HepG2 (cell line): ENCODE results near the gene ACOT8. TPM values are rescaled to one million over a fixed set of nuclear protein-coding genes. Genes with fewer than 3 reads are reported as not detected.
A peak's percentile ranks its signal among the peaks of the same experiment; 100 is the strongest.

Experiments
- ATAC-seq: fragments of 200-7000 bp; cut with Tn5 transposase; 3 replicates; pipeline ENCODE4 v1.9.1; 2020; ENCODE audit warnings: mild to moderate bottlenecking, moderate library complexity
- BruUV-seq: library from RNA; stranded (reverse); fragments of 400-500 nt; replicated peaks from 2 replicates; lab custom pipeline; 2021; lab: Mats Ljungman, UMichigan
- CTCF ChIA-PET: fragments of 300-600 bp; formaldehyde crosslinking; extraction: SDS; loops from one replicate; lab custom pipeline; 2021; ENCODE audit warnings: low total read pairs, inconsistent platforms, low intra/inter-chr PET ratio; lab: Yijun Ruan, JAX
- POLR2A ChIA-PET: fragments of 350-600 bp; sonication (Branson Sonifier 250); formaldehyde crosslinking; loops from one replicate; lab custom pipeline; 2020; ENCODE audit warnings: antibody characterized with exemption, inconsistent platforms; lab: Yijun Ruan, JAX
- DNase-seq: peaks from one replicate; pipeline ENCODE4 v3.0.0-alpha.2; 2015; ENCODE audit warnings: low spot score
- FAIRE-seq: peaks from 3 replicates; lab custom pipeline; 2011; peaks lifted over from hg19 to GRCh38; lab: Jason Lieb, UNC
- H2AFZ ChIP-seq: one replicate; pipeline ENCODE4 v1.6.1; 2011; ENCODE audit warnings: low read length, inconsistent platforms
- H3K27ac ChIP-seq: fragments of 300-600 bp; 3 replicates; pipeline ENCODE4 v1.8.0; 2011; ENCODE audit warnings: mixed run types, mild to moderate bottlenecking, mixed read lengths, low read length, inconsistent platforms; ENCODE audit not compliant: insufficient read depth; ENCODE audit errors: extremely low read length
- H3K27me3 ChIP-seq, 2 experiments: fragments of 200-600 bp in 1 of 2; 2 replicates in 1 of 2; 3 replicates in 1 of 2; pipeline versions ENCODE4 v1.6.0 to v1.8.0; 2011; ENCODE audit warnings: low read length in 2 of 2, mild to moderate bottlenecking in 2 of 2, moderate library complexity in 2 of 2, inconsistent platforms in 1 of 2; ENCODE audit not compliant: insufficient read depth in 2 of 2, control insufficient read depth in 1 of 2
- H3K36me3 ChIP-seq, 2 experiments: fragments of 200-600 bp in 1 of 2; replicated peaks in 1 of 2; 2 replicates in 1 of 2; 3 replicates in 1 of 2; pipeline versions ENCODE4 v1.5.1 to v1.8.0; 2011; ENCODE audit warnings: low read length in 2 of 2, inconsistent platforms in 1 of 2; ENCODE audit not compliant: insufficient read depth in 2 of 2, control insufficient read depth in 1 of 2
- H3K4me1 ChIP-seq: 2 replicates; pipeline ENCODE4 v1.5.1; 2012; ENCODE audit warnings: low read length, inconsistent platforms; ENCODE audit not compliant: insufficient read depth
- H3K4me2 ChIP-seq: 2 replicates; pipeline ENCODE4 v1.6.0; 2011; ENCODE audit warnings: low read depth, low read length, inconsistent platforms
- H3K4me3 ChIP-seq, 3 experiments: fragments of 200-600 bp in 1 of 3; sonication (generic), shearing (Covaris generic) in 1 of 3; replicated peaks in 1 of 3; 2 replicates each; pipeline ENCODE4 v1.5.1; 2011 to 2016; ENCODE audit warnings: low read length in 3 of 3, inconsistent platforms in 2 of 3, low read depth in 2 of 3, mild to moderate bottlenecking in 2 of 3, control low read depth in 1 of 3, mixed read lengths in 1 of 3; ENCODE audit not compliant: insufficient read depth in 1 of 3
- H3K79me2 ChIP-seq: one replicate; pipeline ENCODE4 v1.6.1; 2011; ENCODE audit warnings: low read length, inconsistent platforms; ENCODE audit not compliant: insufficient read depth
- H3K9ac ChIP-seq: 2 replicates; pipeline ENCODE4 v1.6.0; 2011; ENCODE audit warnings: mild to moderate bottlenecking, low read depth, low read length, inconsistent platforms; ENCODE audit not compliant: insufficient read depth
- H3K9me3 ChIP-seq: 2 replicates; pipeline ENCODE4 v1.5.1; 2012; ENCODE audit warnings: mild to moderate bottlenecking, low read length
- H4K20me1 ChIP-seq: 2 replicates; pipeline ENCODE4 v1.6.0; 2011; ENCODE audit warnings: inconsistent platforms, mild to moderate bottlenecking, low read length, moderate library complexity; ENCODE audit not compliant: insufficient read depth
- DNMT3B ChIP-seq: conservative IDR thresholded peaks from 2 replicates; pipeline ENCODE4 v1.6.1; 2016; ENCODE audit warnings: missing biosample characterization, control low read depth
- GATA4 ChIP-seq: sonication (generic); IDR thresholded peaks from 2 replicates; pipeline ENCODE4 v1.6.1; 2016; ENCODE audit warnings: antibody characterized with exemption, low read depth, borderline replicate concordance
- KDM2A ChIP-seq: sonication (generic); formaldehyde crosslinking; IDR thresholded peaks from 2 replicates; pipeline ENCODE4 v1.4.0; 2020; ENCODE audit warnings: low read depth, missing genetic modification reagents, borderline replicate concordance
- MEF2D ChIP-seq: sonication (generic); formaldehyde crosslinking; IDR thresholded peaks from 2 replicates; pipeline ENCODE4 v1.5.1; 2020; ENCODE audit warnings: mild to moderate bottlenecking, missing genetic modification reagents
- MXD4 ChIP-seq: IDR thresholded peaks from 2 replicates; pipeline ENCODE4 v1.6.1; 2016; ENCODE audit warnings: mild to moderate bottlenecking, missing biosample characterization, missing genetic modification reagents
- RAD21 ChIP-seq: fragments of 450-650 bp; formaldehyde crosslinking; IDR thresholded peaks from 2 replicates; pipeline ENCODE4 v1.5.0; 2020; ENCODE audit warnings: mild to moderate bottlenecking
- SALL1 ChIP-seq: sonication (generic); formaldehyde crosslinking; IDR thresholded peaks from 2 replicates; pipeline ENCODE4 v1.8.0; 2022; ENCODE audit warnings: mild to moderate bottlenecking, missing genetic modification reagents
- XRCC5 ChIP-seq: fragments of 200-400 bp; formaldehyde crosslinking; optimal IDR thresholded peaks from 2 replicates; pipeline ENCODE3; 2017; ENCODE audit warnings: mild to moderate bottlenecking, low read length
- ZBTB7B ChIP-seq: sonication (generic); formaldehyde crosslinking; IDR thresholded peaks from 2 replicates; pipeline ENCODE4 v1.4.0; 2020; ENCODE audit warnings: missing genetic modification reagents
- ZNF136 ChIP-seq: sonication (generic); formaldehyde crosslinking; IDR thresholded peaks from 2 replicates; pipeline ENCODE4 v1.8.1; 2022; ENCODE audit warnings: low read depth, mild to moderate bottlenecking, moderate library complexity, missing genetic modification reagents
- ZNF3 ChIP-seq: IDR thresholded peaks from 2 replicates; pipeline ENCODE4 v1.7.0; 2017; ENCODE audit warnings: inconsistent platforms
- ZNF501 ChIP-seq: sonication (generic); formaldehyde crosslinking; IDR thresholded peaks from 2 replicates; pipeline ENCODE4 v1.5.1; 2020; ENCODE audit warnings: mild to moderate bottlenecking, moderate library complexity, missing genetic modification reagents
- ZNF792 ChIP-seq: IDR thresholded peaks from 2 replicates; pipeline ENCODE4 v1.6.1; 2016
- ZNF883 ChIP-seq: sonication (generic); formaldehyde crosslinking; IDR thresholded peaks from 2 replicates; pipeline ENCODE4 v1.5.1; 2020; ENCODE audit warnings: mild to moderate bottlenecking, missing genetic modification reagents; ENCODE audit errors: not compliant biosample characterization
- WGBS: methylation state at CpG from one replicate; pipeline ENCODE4 v1.1.6; 2017; ENCODE audit warnings: low lambda C conversion rate; 5-methylcytosine and 5-hydroxymethylcytosine counted together
- in situ Hi-C: cut with HindIII; loops from 2 replicates; pipeline ENCODE4 v1.10.0; 2017; ENCODE audit warnings: low pct_unique_long_range_greater_than_20kb; ENCODE audit not compliant: extremely low pct_ligation_motif_present
- intact Hi-C: fragments of 100-400 bp; cut with micrococcal nuclease; formaldehyde crosslinking; loops from one replicate; pipeline ENCODE4 v1.10.0; 2022; ENCODE audit not compliant: unreplicated experiment
- polyA plus RNA-seq, 8 experiments: library from polyadenylated mRNA; depleted of rRNA in 3 of 8; stranded (reverse) in 7 of 8; unstranded in 1 of 8; fragments of >200 nt; fragmentation: Illumina TruSeq in 4 of 8; extraction: Trizol in 4 of 8; gene quantifications; 2 replicates each; pipeline versions ENCODE4 v1.2.1 to v1.2.3, GENCODE V29; 2011 to 2016; ENCODE audit warnings: low read depth in 4 of 8, missing spikeins in 1 of 8, mixed read lengths in 1 of 8; ENCODE audit not compliant: insufficient read depth in 1 of 8
- total RNA-seq, 5 experiments: library from RNA; depleted of rRNA; stranded (reverse); fragments of >200 nt; fragmentation: Illumina TruSeq; extraction: Trizol; gene quantifications; 2 replicates each; pipeline ENCODE4 v1.2.3, GENCODE V29; 2016; ENCODE audit warnings: low read depth in 1 of 5
- TF ChIP-seq, protein P1 (sequence below): IDR thresholded peaks from 2 replicates; pipeline ENCODE4 v1.6.1; 2016; ENCODE audit warnings: missing compliant biosample characterization, missing genetic modification reagents, borderline replicate concordance
- TF ChIP-seq, protein P2 (sequence below): sonication (generic); formaldehyde crosslinking; IDR thresholded peaks from 2 replicates; pipeline ENCODE4 v1.5.1; 2020; ENCODE audit warnings: mild to moderate bottlenecking, missing genetic modification reagents, moderate library complexity

ACOT8 gene
- total and polyA plus RNA-seq, 2 of the 13 experiments (the other 11 are each of a cell fraction or from before 2014, with no cell fraction given): 31.4 to 45.5 TPM

DNA sequence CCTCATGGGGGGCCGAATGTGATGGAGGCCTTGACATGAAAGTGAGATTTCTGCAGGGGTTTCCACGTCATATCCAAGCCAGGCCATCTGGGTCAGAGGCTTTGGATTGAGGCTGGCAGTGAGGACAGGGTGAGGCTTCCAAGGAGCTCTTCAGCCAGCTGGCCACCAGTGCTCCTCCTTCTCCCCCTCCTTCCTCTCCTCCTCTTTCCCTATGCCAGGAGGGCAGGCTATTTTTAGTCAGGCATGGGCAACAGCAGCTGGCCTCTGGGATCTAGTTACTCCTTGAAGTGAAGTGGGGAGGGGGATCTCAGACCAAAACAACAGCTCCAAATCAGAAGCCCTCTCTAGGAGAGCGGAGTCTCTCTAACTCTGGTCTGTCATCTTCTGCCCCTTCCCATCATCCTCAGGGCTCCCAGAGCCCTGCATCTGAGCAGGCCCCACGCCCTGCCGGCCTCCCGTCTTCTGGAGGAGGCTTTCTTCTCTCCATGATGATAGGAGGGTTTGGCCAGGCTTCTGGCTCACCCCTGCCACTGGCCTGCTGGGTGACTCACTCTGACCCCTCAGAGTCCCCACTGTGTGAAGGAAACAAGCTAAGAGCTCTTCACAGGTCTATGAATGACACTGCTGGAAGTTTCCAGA is 30.7 kb downstream of the ACOT8 start:
- Histone ChIP-seq H3K4me3 (peak overlapping the region in 1 of 3 experiments; percentile 45; a peak in 2 of 6 replicates), H2AFZ (peak overlapping the region; percentile 13), H3K9me3 (no peaks in the 10 kb centered on the region), H3K27ac (no peak overlapping the region), H3K9ac (peak overlapping the region; percentile 17; the same call in 1 of the 2 replicates), H3K79me2 (no peaks in the 10 kb centered on the region), H3K27me3 (no peaks in the 10 kb centered on the region), H4K20me1 (no peaks in the 10 kb centered on the region), H3K4me1 (peaks cover 75% of the 10 kb centered on the region), H3K4me2 (peak overlapping the region; percentile 77), H3K36me3 (no peaks in the 10 kb centered on the region)
- POLR2A ChIA-PET: interaction anchor here (0.6 to 1.7 kb wide), 9 partner anchors 9 to 411 kb away, joined by 3 to 6 read pairs (median 4); partner anchors contain the start of genes ACOT8, DNTTIP1, PIGT and WFDC3
- no peak for DNase-seq
- CTCF ChIA-PET: interaction anchor here (0.6 kb wide), 1 partner anchor 60 kb away, joined by 3 read pairs; no protein-coding TSS in a partner anchor
- no peak for FAIRE-seq
- intact Hi-C loops: no loop called here
- 13% methylated on average over 6 of the region's 6 CpGs for WGBS
- peak; percentile 32 for ATAC-seq
- in situ Hi-C loops: loop anchor here (5.0 kb wide), 1 partner anchor 121 kb away; no protein-coding TSS in a partner anchor
- BruUV-seq: no TSS peak
- TF ChIP-seq XRCC5 (peak; percentile 75), ZBTB7B (CRISPR knock-in tag) (no peak), ZNF3 (CRISPR knock-in tag) (0 out of 2 replicates have a peak, but pooled peaks have one; percentile 20), SALL1 (CRISPR knock-in tag) (0 out of 2 replicates have a peak, but pooled peaks have one; percentile 14), KDM2A (CRISPR knock-in tag) (peak; percentile 40; the same call in 1 of the 2 replicates), ZNF792 (CRISPR knock-in tag) (0 out of 2 replicates have a peak, but pooled peaks have one; percentile 19), RAD21 (CRISPR knock-in tag) (peak; percentile 16; the same call in 1 of the 2 replicates), MEF2D (CRISPR knock-in tag) (0 out of 2 replicates have a peak, but pooled peaks have one; percentile 19), GATA4 (no peak), ZNF136 (CRISPR knock-in tag) (0 out of 2 replicates have a peak, but pooled peaks have one; percentile 35), DNMT3B (CRISPR knock-in tag) (0 out of 2 replicates have a peak, but pooled peaks have one; percentile 40), ZNF883 (no peak), MXD4 (CRISPR knock-in tag) (0 out of 2 replicates have a peak, but pooled peaks have one; percentile 47), ZNF501 (CRISPR knock-in tag) (peak; percentile 51; the same call in 1 of the 2 replicates)
- TF ChIP-seq, protein P1, sequence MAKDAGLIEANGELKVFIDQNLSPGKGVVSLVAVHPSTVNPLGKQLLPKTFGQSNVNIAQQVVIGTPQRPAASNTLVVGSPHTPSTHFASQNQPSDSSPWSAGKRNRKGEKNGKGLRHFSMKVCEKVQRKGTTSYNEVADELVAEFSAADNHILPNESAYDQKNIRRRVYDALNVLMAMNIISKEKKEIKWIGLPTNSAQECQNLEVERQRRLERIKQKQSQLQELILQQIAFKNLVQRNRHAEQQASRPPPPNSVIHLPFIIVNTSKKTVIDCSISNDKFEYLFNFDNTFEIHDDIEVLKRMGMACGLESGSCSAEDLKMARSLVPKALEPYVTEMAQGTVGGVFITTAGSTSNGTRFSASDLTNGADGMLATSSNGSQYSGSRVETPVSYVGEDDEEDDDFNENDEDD: peak; percentile 51; the same call in 1 of the 2 replicates
- TF ChIP-seq, protein P2, sequence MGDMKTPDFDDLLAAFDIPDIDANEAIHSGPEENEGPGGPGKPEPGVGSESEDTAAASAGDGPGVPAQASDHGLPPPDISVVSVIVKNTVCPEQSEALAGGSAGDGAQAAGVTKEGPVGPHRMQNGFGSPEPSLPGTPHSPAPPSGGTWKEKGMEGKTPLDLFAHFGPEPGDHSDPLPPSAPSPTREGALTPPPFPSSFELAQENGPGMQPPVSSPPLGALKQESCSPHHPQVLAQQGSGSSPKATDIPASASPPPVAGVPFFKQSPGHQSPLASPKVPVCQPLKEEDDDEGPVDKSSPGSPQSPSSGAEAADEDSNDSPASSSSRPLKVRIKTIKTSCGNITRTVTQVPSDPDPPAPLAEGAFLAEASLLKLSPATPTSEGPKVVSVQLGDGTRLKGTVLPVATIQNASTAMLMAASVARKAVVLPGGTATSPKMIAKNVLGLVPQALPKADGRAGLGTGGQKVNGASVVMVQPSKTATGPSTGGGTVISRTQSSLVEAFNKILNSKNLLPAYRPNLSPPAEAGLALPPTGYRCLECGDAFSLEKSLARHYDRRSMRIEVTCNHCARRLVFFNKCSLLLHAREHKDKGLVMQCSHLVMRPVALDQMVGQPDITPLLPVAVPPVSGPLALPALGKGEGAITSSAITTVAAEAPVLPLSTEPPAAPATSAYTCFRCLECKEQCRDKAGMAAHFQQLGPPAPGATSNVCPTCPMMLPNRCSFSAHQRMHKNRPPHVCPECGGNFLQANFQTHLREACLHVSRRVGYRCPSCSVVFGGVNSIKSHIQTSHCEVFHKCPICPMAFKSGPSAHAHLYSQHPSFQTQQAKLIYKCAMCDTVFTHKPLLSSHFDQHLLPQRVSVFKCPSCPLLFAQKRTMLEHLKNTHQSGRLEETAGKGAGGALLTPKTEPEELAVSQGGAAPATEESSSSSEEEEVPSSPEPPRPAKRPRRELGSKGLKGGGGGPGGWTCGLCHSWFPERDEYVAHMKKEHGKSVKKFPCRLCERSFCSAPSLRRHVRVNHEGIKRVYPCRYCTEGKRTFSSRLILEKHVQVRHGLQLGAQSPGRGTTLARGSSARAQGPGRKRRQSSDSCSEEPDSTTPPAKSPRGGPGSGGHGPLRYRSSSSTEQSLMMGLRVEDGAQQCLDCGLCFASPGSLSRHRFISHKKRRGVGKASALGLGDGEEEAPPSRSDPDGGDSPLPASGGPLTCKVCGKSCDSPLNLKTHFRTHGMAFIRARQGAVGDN (CRISPR knock-in tag): peak; percentile 86
